HG02970 (cell line): ENCODE measurements around the gene EPHB1.

Experiments
- ATAC-seq: cut with Tn5 transposase; IDR thresholded peaks from one replicate; pipeline ENCODE4 v1.9.1; 2021; ENCODE audit warnings: mild to moderate bottlenecking, moderate library complexity, moderate number of reproducible peaks; ENCODE audit not compliant: unreplicated experiment, low FRiP score

The EPHB1 gene

DNA sequence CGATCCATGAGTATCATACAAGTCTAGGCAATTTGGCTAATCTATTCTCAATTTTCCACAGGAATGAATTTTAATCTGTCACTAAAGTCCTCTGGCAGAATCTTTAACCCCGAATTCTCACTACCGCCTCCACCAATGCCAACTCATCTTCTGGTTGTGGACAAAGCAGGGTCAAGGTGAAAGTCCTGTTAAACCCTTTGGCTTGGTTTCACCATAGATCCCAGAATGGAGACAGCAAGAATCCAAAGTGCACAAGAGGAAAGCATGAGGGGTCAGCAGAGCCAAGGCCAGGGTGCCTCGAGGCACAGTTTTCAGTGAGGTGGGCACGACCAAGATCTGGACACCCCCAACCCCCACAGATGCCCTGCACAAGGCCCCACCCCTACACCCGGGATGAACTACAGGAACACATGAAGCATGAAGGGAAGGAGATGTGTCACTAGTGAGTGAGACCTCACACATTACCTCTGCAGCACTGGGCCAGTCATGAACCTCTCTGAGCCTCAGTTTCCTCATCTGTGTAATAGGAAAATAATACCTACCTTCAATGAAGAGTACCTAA is 466.2 kb downstream of the EPHB1 start:
- no peak for ATAC-seq

DNA sequence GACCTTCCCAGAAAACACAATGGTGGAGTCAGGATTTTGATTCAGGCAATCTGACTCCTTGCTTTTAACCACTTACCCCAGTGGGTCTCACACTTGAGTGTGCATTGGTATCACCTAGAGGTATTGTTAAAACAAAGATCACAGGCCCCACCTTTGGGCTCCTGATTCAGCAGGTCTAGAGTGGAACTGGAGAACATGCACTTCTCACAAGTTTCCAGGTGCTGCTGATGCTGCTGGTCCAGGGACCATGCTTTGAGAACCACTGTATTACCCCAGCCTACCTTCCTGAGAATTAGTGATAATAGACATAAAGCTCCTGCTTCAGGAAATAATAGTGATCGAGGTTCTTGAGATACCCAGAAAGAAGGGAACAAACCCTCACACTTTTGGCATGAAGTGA is 466.9 kb downstream of the EPHB1 start:
- no peak for ATAC-seq

DNA sequence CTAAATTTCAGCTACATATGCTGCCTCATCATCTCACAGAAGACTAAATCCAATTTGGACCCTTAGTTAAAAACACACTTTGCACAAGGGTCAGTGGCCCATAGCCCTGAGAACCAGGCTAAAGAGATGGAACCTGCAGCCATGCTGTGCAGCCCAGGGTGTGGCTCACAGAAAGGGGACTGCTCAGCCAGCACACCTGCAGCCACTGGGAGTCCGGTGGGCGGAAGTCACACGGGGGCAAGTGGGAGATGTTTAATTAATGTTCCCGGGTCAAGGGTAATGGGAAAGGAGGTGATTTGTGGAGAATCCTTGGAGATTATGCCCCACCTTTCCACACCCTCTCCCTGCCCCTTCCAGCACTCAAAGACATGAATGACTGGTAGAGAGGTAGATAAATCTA is 467.4 kb downstream of the EPHB1 start:
- ATAC-seq, result no peak

DNA sequence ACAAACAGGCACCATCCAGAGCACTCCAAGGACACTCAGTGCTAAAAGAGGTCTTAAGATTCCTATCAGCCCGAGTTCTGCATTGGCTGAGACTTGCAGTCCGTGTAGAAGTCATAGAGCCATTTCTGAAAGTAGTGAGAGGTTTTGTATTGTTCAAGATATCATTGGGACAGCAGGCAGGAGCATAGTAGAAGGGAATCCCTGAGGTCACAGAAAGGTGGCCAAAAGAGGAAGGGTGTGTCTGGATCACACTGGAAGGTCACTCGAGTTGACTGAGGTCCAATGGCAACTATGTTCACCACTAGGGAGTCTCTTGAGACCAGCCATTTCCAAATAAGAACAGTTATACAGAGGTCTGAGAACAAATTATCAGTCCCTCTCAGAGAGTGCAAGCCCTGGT is 468.3 kb downstream of the EPHB1 start:
- no peak for ATAC-seq

DNA sequence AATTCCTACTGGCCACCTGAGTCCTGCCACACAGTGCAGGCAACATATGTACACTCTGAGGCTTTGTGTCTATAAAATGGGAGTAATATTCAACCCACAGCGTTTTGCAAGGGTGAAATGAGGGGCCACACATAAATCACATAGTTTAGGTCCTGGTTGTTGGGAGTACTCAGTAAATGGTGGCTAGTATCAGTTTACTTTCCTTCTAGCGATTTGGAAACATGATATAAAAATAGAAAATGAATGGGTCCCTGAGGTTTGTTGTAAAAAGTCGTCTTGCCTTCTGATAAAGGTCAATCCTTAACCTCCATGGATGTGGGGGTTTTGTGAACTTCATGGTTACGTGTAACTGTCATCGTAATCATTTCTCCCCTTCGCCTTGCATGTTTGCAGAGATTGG is 472.4 kb downstream of the EPHB1 start:
- ATAC-seq, result no peak

DNA sequence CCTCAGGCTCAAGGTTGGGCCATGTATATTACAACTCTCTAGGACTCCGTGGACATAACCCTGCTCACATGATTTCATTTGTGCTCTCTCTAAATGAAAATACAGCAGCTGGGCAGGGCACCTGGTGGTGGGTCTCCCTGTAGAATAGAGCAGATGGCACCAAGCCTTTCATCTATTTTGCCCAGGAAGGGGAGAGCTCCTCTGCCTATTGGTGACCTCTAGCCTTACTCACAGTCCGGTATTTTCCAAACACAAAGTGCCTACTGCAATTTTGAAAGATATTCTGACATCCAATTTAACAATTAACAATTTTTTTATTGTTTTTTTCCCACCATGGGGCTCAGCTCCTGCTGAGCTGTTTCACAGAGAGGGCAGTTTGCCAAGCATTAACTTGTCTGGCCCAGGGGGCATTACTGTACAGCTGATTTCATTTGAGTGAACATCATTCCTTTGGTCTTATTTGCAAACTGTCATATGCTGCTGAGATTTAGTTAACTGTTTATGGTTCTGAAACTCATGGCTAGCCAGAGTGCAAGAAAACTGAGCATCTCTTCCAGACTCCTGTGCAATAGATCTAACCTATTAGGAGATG is 474.0 kb downstream of the EPHB1 start:
- no peak for ATAC-seq

DNA sequence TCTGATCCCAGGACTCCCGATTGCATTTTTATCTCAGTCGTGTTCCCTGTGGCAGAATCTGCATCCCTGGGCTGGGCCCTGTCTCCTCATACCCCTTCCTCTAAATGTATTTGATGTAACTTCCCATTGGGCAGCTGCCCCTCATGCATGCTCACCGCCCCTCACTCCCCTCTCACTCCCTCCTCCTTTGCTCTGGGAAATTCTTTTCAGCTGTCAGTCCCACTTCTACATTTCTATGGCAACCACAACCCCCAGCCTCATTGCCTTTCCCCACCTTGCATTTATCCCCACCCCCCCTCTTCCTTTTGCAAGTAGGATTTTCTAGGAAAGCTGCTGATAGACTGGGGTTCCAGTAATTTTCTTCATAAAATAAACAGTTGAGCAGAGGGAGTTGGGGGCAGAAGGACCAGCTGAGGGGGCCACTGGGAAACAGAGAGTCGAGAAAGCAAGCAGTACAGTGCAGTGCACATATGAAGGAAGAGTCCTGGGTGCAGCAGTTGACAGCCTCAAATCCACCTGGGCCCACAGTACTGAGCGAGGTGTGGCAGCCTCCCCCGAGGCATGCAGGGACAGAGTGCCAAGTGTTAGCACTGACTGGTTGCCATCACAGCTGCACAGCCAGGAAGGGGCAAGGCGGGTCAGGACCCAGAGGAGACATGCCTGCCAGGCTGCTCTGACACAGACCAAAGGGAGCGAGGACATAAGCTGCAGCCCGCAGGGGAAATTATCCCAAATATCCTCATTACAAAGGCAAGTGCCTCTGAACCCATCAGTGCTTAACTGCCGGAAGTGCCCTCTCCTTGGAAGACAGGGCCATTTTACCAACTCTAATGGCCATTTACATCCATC is 476.3 kb downstream of the EPHB1 start:
- no peak for ATAC-seq

DNA sequence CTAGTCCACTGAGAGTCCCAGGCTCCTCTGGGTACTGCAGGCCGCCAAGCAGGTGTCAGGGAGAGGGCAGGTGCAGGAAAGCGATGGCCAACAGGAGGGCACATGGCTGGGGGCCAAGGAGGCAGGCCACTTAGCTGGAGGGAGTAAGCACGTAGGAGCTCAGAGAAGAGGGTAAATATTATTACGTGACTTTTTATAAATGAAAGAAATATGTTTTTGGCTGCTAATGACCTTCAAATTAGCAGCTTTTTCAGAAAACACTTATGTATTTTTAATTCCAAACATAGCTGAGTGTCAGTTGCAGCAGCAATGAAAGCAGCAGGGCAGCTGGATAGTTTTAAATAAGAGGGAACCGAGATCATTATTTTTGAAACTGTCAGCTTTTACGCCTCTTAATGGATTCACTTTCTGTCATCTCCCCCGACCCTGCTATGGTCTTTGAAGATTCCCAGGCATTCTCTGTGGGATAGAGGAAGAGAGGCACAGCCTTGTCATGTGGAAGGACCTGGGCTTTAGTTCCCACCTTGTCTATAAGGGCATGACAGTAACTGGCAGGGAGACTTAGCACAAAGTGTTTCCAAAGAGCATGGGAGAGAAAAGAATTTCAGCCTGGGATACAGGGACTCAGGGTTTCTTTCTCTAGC is 477.1 kb downstream of the EPHB1 start:
- no peak for ATAC-seq

DNA sequence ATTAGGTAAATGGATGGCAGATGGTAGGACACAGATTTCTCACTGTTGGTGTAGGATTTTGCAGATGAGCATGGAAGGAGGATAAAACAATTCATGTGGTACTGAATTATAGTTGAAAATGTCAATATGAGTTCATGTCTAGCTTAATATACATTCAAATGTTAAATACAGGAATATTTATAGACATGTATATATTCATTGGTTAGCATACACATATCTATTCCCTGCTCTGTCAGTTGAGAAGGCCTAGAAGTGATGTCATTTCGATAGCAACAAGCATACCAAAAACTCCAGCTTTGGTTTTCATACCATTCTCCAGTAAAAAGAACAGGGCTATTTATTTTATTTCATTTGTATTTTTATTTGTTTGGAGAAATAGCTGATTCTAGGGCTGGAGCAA is 497.1 kb downstream of the EPHB1 start:
- no peak for ATAC-seq

DNA sequence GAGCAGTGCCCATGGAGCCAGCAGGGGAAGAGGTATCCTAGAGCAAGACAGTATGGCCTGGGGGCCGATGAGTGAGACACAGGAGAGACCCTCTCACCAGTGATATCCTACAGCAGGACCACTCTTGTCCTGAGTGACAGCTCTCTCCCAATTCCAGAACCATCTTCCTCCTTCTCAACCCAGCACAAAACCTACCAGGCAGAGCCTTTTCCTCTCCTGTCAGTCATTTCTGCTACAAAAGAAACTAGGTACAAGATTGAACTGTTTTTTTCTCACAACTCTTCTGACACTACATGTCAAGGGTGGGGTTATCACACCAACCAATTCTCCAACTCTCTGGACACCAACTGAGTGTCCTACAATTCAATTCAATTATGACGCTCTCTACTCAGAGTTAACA is 506.6 kb downstream of the EPHB1 start:
- ATAC-seq, result no peak

DNA sequence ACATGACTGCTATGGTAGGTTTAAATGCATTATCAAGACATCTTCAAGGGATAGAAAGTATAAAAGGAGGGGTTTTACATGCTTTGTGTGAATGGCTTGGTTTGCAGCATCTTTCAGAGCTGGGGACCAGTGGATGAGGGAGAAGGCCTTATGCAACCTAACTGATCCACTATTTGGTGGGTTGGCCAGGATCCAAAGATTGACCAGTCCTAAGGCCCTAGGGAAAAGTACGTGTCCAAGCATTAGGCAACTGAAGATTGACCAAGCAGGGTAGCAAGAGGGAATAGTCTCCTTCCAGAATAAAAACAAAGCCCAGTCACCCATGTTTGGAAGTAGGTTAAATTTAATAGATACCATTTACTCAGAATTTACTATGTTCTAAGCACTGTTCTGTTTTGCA is 509.3 kb downstream of the EPHB1 start:
- no peak for ATAC-seq
